Neural crest cell (in vitro differentiated cells): ENCODE data around the gene IMPG1. TPM values are rescaled to one million over a fixed set of nuclear protein-coding genes. Genes with fewer than 3 reads are reported as not detected.

Source experiments
- DNase-seq: peaks from one replicate; pipeline ENCODE4 v3.0.0; 2021; ENCODE audit warnings: low read depth, mixed read lengths, low spot score
- H3K27ac Mint-ChIP-seq: one replicate; pipeline ENCODE4 v1.8.0; 2021; ENCODE audit warnings: mild to moderate bottlenecking, mixed read lengths; ENCODE audit not compliant: unreplicated experiment
- H3K27me3 Mint-ChIP-seq: 2 replicates; pipeline ENCODE4 v1.8.0; 2021; ENCODE audit warnings: low read depth, mild to moderate bottlenecking, mixed read lengths
- H3K36me3 Mint-ChIP-seq: 2 replicates; pipeline ENCODE4 v1.8.0; 2021; ENCODE audit warnings: low read depth, mild to moderate bottlenecking, mixed read lengths
- H3K4me1 Mint-ChIP-seq: 2 replicates; pipeline ENCODE4 v1.8.0; 2021; ENCODE audit warnings: mixed read lengths
- H3K4me3 Mint-ChIP-seq: one replicate; pipeline ENCODE4 v1.8.0; 2021; ENCODE audit warnings: mild to moderate bottlenecking, mixed read lengths
- H3K9me3 Mint-ChIP-seq: 2 replicates; pipeline ENCODE4 v1.8.0; 2021; ENCODE audit warnings: mixed read lengths
- CTCF ChIP-seq: fragments of 200-600 bp; sonication (generic); conservative IDR thresholded peaks from 2 replicates; pipeline ENCODE4 v1.5.0; 2021; ENCODE audit warnings: antibody characterized with exemption, mild to moderate bottlenecking
- total RNA-seq: library from RNA; stranded (reverse); gene quantifications from 2 replicates; pipeline ENCODE4 v1.2.1, GENCODE V29; 2021

Gene IMPG1
- total RNA-seq, 1 donor from 2014 or later, result not detected

- no peak for DNase-seq
- H3K9me3 Mint-ChIP-seq, result no peaks in the 10 kb centered on the region
- TF ChIP-seq CTCF, result no peak
- H3K4me1 Mint-ChIP-seq, result no peaks in the 10 kb centered on the region
- no peaks in the 10 kb centered on the region for H3K27me3 Mint-ChIP-seq
- no peak overlapping the region for H3K4me3 Mint-ChIP-seq
- no peaks in the 10 kb centered on the region for H3K36me3 Mint-ChIP-seq
- no peak overlapping the region for H3K27ac Mint-ChIP-seq
Observed at GRCh38 chr6:76003113-76003512, 69.3 kb downstream of the IMPG1 start.

- no peak for DNase-seq
- TF ChIP-seq CTCF, result no peak
- Mint-ChIP-seq H3K9me3 (no peaks in the 10 kb centered on the region), H3K4me1 (no peaks in the 10 kb centered on the region), H3K36me3 (no peaks in the 10 kb centered on the region), H3K27ac (no peak overlapping the region), H3K27me3 (no peaks in the 10 kb centered on the region), H3K4me3 (no peak overlapping the region)
Observed at GRCh38 chr6:76000629-76001028, 71.8 kb downstream of the IMPG1 start.

GRCh38 chr6:75997696-75998095 lies 74.8 kb downstream of the IMPG1 start:
- H3K27me3 Mint-ChIP-seq, result no peaks in the 10 kb centered on the region
- no peak for DNase-seq
- no peak for TF ChIP-seq CTCF
- no peaks in the 10 kb centered on the region for H3K9me3 Mint-ChIP-seq
- H3K4me3 Mint-ChIP-seq, result no peak overlapping the region
- H3K4me1 Mint-ChIP-seq, result no peaks in the 10 kb centered on the region
- H3K27ac Mint-ChIP-seq, result no peak overlapping the region
- H3K36me3 Mint-ChIP-seq, result no peaks in the 10 kb centered on the region

- no peaks in the 10 kb centered on the region for H3K36me3 Mint-ChIP-seq
- no peaks in the 10 kb centered on the region for H3K27me3 Mint-ChIP-seq
- H3K9me3 Mint-ChIP-seq, result no peaks in the 10 kb centered on the region
- DNase-seq, result no peak
- TF ChIP-seq CTCF, result no peak
- no peak overlapping the region for H3K4me3 Mint-ChIP-seq
- no peaks in the 10 kb centered on the region for H3K4me1 Mint-ChIP-seq
- no peak overlapping the region for H3K27ac Mint-ChIP-seq
Observed at GRCh38 chr6:75993236-75994162, 79.0 kb downstream of the IMPG1 start.

- DNase-seq, result no peak
- TF ChIP-seq CTCF, result no peak
- no peaks in the 10 kb centered on the region for H3K4me1 Mint-ChIP-seq
Observed at GRCh38 chr6:75991941-75992340, 80.5 kb downstream of the IMPG1 start.

More at GRCh38 chr6:75991941-75992340, 80.5 kb downstream of the IMPG1 start:
- no peak overlapping the region for H3K27ac Mint-ChIP-seq
- no peak overlapping the region for H3K4me3 Mint-ChIP-seq
- no peaks in the 10 kb centered on the region for H3K27me3 Mint-ChIP-seq
- H3K9me3 Mint-ChIP-seq, result no peaks in the 10 kb centered on the region
- no peaks in the 10 kb centered on the region for H3K36me3 Mint-ChIP-seq
